ENCODE data around the gene NOX5.

DNA sequence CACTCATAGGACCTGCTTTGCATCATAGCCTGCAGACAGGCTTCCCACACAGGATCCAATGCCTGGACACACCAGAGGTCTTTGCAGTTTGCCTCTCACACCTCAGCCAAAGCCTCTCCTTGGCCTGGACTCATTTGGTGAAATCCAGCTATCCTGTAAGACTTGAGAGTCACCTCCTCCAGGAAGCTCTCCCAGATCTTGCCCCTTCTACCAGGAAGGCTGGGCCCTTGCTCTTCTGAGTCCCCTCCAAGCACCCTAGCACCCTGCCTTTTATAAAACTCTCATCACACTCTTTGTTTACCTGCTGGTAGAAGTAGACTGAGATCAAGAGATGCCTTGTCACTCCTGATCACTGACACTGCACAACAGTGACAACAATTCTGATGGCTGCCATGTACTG is 79.1 kb downstream of the NOX5 start:
- TF ChIP-seq, protein P1, sequence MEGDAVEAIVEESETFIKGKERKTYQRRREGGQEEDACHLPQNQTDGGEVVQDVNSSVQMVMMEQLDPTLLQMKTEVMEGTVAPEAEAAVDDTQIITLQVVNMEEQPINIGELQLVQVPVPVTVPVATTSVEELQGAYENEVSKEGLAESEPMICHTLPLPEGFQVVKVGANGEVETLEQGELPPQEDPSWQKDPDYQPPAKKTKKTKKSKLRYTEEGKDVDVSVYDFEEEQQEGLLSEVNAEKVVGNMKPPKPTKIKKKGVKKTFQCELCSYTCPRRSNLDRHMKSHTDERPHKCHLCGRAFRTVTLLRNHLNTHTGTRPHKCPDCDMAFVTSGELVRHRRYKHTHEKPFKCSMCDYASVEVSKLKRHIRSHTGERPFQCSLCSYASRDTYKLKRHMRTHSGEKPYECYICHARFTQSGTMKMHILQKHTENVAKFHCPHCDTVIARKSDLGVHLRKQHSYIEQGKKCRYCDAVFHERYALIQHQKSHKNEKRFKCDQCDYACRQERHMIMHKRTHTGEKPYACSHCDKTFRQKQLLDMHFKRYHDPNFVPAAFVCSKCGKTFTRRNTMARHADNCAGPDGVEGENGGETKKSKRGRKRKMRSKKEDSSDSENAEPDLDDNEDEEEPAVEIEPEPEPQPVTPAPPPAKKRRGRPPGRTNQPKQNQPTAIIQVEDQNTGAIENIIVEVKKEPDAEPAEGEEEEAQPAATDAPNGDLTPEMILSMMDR (IDR thresholded peaks at IDR 0.05; ENCODE audit: low read depth, low read length): no peak
- no peak for TF ChIP-seq EZH2phosphoT487 (IDR thresholded peaks at IDR 0.05; ENCODE audit: low read depth)
